HEK293 (cell line): Measurements from ENCODE around the gene CYB5R2.

ENCODE experiments used
- EGR2 ChIP-seq: fragments of 450-650 bp; formaldehyde crosslinking; IDR thresholded peaks from 2 replicates; pipeline ENCODE4 v1.5.1; 2016; ENCODE audit warnings: low read depth, missing biosample characterization, missing genetic modification characterization
- HOXD13 ChIP-seq: sonication (generic); formaldehyde crosslinking; IDR thresholded peaks from 2 replicates; pipeline ENCODE4 v1.8.0; 2022; ENCODE audit warnings: missing genetic modification reagents, borderline replicate concordance
- SP7 ChIP-seq: fragments of 450-650 bp; formaldehyde crosslinking; IDR thresholded peaks from 2 replicates; pipeline ENCODE4 v1.5.1; 2016; ENCODE audit warnings: missing biosample characterization, missing genetic modification characterization
- ZBTB1 ChIP-seq: fragments of 450-650 bp; formaldehyde crosslinking; IDR thresholded peaks from 2 replicates; pipeline ENCODE4 v1.5.1; 2016; ENCODE audit warnings: missing biosample characterization, missing genetic modification characterization
- ZIC2 ChIP-seq: fragments of 450-650 bp; formaldehyde crosslinking; IDR thresholded peaks from 2 replicates; pipeline ENCODE4 v1.5.1; 2016; ENCODE audit warnings: missing biosample characterization, missing genetic modification characterization
- ZNF221 ChIP-seq: fragments of 450-650 bp; formaldehyde crosslinking; IDR thresholded peaks from 2 replicates; pipeline ENCODE4 v1.5.1; 2017; ENCODE audit warnings: missing biosample characterization, missing genetic modification characterization, borderline replicate concordance
- ZNF274 ChIP-seq, 2 experiments: fragments of 200-500 bp in 1 of 2; fragments of 450-650 bp in 1 of 2; sonication (Bioruptor generic) in 1 of 2; formaldehyde crosslinking in 1 of 2; IDR thresholded peaks; 2 replicates each; pipeline versions ENCODE4 v1.5.1 to v1.6.1; 2014 to 2016; ENCODE audit warnings: borderline replicate concordance in 1 of 2, inconsistent platforms in 1 of 2, low read length in 1 of 2, missing biosample characterization in 1 of 2, missing genetic modification characterization in 1 of 2
- ZNF302 ChIP-seq: fragments of 450-650 bp; formaldehyde crosslinking; IDR thresholded peaks from 2 replicates; pipeline ENCODE4 v1.5.1; 2016; ENCODE audit warnings: missing biosample characterization, missing genetic modification characterization, low read depth
- ZNF426 ChIP-seq: fragments of 450-650 bp; formaldehyde crosslinking; IDR thresholded peaks from 2 replicates; pipeline ENCODE4 v1.5.1; 2017; ENCODE audit warnings: missing biosample characterization, missing genetic modification characterization, mild to moderate bottlenecking, inconsistent platforms, moderate library complexity
- ZNF555 ChIP-seq: fragments of 450-650 bp; formaldehyde crosslinking; conservative IDR thresholded peaks from 2 replicates; pipeline ENCODE4 v1.5.1; 2017; ENCODE audit warnings: missing biosample characterization, mild to moderate bottlenecking, missing genetic modification characterization, inconsistent platforms
- ZNF558 ChIP-seq: fragments of 450-650 bp; formaldehyde crosslinking; IDR thresholded peaks from 2 replicates; pipeline ENCODE4 v1.5.1; 2016; ENCODE audit warnings: missing biosample characterization, missing genetic modification characterization
- ZNF660 ChIP-seq: fragments of 450-650 bp; IDR thresholded peaks from 2 replicates; pipeline ENCODE4 v1.5.1; 2018; ENCODE audit warnings: missing biosample characterization, mild to moderate bottlenecking, missing genetic modification characterization
- TF ChIP-seq, protein P1 (sequence below): fragments of 450-650 bp; formaldehyde crosslinking; IDR thresholded peaks from 2 replicates; pipeline ENCODE4 v1.5.1; 2017; ENCODE audit warnings: missing biosample characterization, missing genetic modification characterization
- TF ChIP-seq, protein P2 (sequence below): fragments of 450-650 bp; formaldehyde crosslinking; IDR thresholded peaks from 2 replicates; pipeline ENCODE4 v1.5.1; 2016; ENCODE audit warnings: missing biosample characterization, missing genetic modification characterization
- TF ChIP-seq, protein P3 (sequence below): fragments of 450-650 bp; formaldehyde crosslinking; IDR thresholded peaks from 2 replicates; pipeline ENCODE4 v1.5.1; 2016; ENCODE audit warnings: missing biosample characterization, missing genetic modification characterization
- TF ChIP-seq, protein P4 (sequence below): fragments of 450-650 bp; formaldehyde crosslinking; IDR thresholded peaks from 2 replicates; pipeline ENCODE4 v1.5.1; 2017; ENCODE audit warnings: missing biosample characterization, missing genetic modification characterization
- TF ChIP-seq, protein P5 (sequence below): fragments of 450-650 bp; formaldehyde crosslinking; IDR thresholded peaks from 2 replicates; pipeline ENCODE4 v1.5.1; 2017; ENCODE audit warnings: missing biosample characterization, missing genetic modification characterization
- TF ChIP-seq, protein P6 (sequence below): fragments of 450-650 bp; formaldehyde crosslinking; IDR thresholded peaks from 2 replicates; pipeline ENCODE4 v1.5.1; 2017; ENCODE audit warnings: missing biosample characterization, missing genetic modification characterization
- TF ChIP-seq, protein P7 (sequence below): fragments of 450-650 bp; formaldehyde crosslinking; conservative IDR thresholded peaks from 2 replicates; pipeline ENCODE4 v1.5.1; 2016; ENCODE audit warnings: low read depth, missing biosample characterization, missing genetic modification characterization
- TF ChIP-seq, protein P8 (sequence below): fragments of 450-650 bp; formaldehyde crosslinking; IDR thresholded peaks from 2 replicates; pipeline ENCODE4 v1.5.1; 2016; ENCODE audit warnings: missing biosample characterization, missing genetic modification characterization

Gene CYB5R2

DNA sequence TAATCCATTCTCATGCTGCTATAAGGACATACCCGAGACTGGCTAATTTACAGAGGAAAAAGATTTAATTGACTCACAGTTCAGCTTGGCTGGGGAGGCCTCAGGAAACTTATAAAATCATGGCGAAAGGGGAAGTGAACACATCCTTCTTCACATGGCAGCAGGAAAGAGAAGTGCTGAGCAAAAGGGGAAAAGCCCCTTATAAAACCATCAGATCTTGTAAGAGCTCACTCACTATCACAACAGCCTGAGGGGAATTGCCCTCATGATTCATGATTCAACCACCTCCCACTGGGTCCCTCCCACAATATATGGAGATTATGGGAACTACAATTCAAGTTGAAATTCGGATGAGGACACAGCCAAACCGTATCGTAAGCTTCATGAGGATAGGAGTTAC lies 3.8 kb upstream of the CYB5R2 start (continued):
- TF ChIP-seq, protein P1, sequence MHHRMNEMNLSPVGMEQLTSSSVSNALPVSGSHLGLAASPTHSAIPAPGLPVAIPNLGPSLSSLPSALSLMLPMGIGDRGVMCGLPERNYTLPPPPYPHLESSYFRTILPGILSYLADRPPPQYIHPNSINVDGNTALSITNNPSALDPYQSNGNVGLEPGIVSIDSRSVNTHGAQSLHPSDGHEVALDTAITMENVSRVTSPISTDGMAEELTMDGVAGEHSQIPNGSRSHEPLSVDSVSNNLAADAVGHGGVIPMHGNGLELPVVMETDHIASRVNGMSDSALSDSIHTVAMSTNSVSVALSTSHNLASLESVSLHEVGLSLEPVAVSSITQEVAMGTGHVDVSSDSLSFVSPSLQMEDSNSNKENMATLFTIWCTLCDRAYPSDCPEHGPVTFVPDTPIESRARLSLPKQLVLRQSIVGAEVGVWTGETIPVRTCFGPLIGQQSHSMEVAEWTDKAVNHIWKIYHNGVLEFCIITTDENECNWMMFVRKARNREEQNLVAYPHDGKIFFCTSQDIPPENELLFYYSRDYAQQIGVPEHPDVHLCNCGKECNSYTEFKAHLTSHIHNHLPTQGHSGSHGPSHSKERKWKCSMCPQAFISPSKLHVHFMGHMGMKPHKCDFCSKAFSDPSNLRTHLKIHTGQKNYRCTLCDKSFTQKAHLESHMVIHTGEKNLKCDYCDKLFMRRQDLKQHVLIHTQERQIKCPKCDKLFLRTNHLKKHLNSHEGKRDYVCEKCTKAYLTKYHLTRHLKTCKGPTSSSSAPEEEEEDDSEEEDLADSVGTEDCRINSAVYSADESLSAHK (tag by site-specific recombination), result no peak; the same call in 1 of the 2 replicates
- TF ChIP-seq ZNF426 (tag by site-specific recombination) (no peak), ZBTB1 (tag by site-specific recombination) (no peak), ZNF302 (tag by site-specific recombination) (no peak), ZNF558 (no peak), ZNF221 (tag by site-specific recombination) (no peak), ZNF274 (IDR thresholded peaks at IDR 0.05; ENCODE audit: low read length) (no peak), ZNF274 (tag by site-specific recombination; IDR thresholded peaks at IDR 0.05; ENCODE audit: borderline replicate concordance) (no peak), SP7 (tag by site-specific recombination) (0 out of 2 replicates have a peak, but pooled peaks have one; percentile 25), HOXD13 (CRISPR knock-in tag) (no peak), EGR2 (tag by site-specific recombination) (no peak), ZIC2 (tag by site-specific recombination) (peak; percentile 27; the same call in 1 of the 2 replicates), ZNF660 (tag by site-specific recombination) (0 out of 2 replicates have a peak, but pooled peaks have one; percentile 10), ZNF555 (tag by site-specific recombination) (no peak)
- TF ChIP-seq, protein P2, sequence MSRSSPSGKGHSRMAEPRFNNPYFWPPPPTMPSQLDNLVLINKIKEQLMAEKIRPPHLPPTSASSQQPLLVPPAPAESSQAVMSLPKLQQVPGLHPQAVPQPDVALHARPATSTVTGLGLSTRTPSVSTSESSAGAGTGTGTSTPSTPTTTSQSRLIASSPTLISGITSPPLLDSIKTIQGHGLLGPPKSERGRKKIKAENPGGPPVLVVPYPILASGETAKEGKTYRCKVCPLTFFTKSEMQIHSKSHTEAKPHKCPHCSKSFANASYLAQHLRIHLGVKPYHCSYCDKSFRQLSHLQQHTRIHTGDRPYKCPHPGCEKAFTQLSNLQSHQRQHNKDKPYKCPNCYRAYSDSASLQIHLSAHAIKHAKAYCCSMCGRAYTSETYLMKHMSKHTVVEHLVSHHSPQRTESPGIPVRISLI (tag by site-specific recombination), result no peak
- TF ChIP-seq, protein P3, sequence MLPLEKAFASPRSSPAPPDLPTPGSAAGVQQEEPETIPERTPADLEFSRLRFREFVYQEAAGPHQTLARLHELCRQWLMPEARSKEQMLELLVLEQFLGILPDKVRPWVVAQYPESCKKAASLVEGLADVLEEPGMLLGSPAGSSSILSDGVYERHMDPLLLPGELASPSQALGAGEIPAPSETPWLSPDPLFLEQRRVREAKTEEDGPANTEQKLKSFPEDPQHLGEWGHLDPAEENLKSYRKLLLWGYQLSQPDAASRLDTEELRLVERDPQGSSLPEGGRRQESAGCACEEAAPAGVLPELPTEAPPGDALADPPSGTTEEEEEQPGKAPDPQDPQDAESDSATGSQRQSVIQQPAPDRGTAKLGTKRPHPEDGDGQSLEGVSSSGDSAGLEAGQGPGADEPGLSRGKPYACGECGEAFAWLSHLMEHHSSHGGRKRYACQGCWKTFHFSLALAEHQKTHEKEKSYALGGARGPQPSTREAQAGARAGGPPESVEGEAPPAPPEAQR (tag by site-specific recombination), result no peak
- TF ChIP-seq, protein P4, sequence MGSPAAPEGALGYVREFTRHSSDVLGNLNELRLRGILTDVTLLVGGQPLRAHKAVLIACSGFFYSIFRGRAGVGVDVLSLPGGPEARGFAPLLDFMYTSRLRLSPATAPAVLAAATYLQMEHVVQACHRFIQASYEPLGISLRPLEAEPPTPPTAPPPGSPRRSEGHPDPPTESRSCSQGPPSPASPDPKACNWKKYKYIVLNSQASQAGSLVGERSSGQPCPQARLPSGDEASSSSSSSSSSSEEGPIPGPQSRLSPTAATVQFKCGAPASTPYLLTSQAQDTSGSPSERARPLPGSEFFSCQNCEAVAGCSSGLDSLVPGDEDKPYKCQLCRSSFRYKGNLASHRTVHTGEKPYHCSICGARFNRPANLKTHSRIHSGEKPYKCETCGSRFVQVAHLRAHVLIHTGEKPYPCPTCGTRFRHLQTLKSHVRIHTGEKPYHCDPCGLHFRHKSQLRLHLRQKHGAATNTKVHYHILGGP (tag by site-specific recombination), result no peak
- TF ChIP-seq, protein P5, sequence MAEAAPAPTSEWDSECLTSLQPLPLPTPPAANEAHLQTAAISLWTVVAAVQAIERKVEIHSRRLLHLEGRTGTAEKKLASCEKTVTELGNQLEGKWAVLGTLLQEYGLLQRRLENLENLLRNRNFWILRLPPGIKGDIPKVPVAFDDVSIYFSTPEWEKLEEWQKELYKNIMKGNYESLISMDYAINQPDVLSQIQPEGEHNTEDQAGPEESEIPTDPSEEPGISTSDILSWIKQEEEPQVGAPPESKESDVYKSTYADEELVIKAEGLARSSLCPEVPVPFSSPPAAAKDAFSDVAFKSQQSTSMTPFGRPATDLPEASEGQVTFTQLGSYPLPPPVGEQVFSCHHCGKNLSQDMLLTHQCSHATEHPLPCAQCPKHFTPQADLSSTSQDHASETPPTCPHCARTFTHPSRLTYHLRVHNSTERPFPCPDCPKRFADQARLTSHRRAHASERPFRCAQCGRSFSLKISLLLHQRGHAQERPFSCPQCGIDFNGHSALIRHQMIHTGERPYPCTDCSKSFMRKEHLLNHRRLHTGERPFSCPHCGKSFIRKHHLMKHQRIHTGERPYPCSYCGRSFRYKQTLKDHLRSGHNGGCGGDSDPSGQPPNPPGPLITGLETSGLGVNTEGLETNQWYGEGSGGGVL (tag by site-specific recombination), result peak; percentile 28; the same call in 1 of the 2 replicates
- TF ChIP-seq, protein P6, sequence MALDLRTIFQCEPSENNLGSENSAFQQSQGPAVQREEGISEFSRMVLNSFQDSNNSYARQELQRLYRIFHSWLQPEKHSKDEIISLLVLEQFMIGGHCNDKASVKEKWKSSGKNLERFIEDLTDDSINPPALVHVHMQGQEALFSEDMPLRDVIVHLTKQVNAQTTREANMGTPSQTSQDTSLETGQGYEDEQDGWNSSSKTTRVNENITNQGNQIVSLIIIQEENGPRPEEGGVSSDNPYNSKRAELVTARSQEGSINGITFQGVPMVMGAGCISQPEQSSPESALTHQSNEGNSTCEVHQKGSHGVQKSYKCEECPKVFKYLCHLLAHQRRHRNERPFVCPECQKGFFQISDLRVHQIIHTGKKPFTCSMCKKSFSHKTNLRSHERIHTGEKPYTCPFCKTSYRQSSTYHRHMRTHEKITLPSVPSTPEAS (tag by site-specific recombination), result no peak
- TF ChIP-seq, protein P7, sequence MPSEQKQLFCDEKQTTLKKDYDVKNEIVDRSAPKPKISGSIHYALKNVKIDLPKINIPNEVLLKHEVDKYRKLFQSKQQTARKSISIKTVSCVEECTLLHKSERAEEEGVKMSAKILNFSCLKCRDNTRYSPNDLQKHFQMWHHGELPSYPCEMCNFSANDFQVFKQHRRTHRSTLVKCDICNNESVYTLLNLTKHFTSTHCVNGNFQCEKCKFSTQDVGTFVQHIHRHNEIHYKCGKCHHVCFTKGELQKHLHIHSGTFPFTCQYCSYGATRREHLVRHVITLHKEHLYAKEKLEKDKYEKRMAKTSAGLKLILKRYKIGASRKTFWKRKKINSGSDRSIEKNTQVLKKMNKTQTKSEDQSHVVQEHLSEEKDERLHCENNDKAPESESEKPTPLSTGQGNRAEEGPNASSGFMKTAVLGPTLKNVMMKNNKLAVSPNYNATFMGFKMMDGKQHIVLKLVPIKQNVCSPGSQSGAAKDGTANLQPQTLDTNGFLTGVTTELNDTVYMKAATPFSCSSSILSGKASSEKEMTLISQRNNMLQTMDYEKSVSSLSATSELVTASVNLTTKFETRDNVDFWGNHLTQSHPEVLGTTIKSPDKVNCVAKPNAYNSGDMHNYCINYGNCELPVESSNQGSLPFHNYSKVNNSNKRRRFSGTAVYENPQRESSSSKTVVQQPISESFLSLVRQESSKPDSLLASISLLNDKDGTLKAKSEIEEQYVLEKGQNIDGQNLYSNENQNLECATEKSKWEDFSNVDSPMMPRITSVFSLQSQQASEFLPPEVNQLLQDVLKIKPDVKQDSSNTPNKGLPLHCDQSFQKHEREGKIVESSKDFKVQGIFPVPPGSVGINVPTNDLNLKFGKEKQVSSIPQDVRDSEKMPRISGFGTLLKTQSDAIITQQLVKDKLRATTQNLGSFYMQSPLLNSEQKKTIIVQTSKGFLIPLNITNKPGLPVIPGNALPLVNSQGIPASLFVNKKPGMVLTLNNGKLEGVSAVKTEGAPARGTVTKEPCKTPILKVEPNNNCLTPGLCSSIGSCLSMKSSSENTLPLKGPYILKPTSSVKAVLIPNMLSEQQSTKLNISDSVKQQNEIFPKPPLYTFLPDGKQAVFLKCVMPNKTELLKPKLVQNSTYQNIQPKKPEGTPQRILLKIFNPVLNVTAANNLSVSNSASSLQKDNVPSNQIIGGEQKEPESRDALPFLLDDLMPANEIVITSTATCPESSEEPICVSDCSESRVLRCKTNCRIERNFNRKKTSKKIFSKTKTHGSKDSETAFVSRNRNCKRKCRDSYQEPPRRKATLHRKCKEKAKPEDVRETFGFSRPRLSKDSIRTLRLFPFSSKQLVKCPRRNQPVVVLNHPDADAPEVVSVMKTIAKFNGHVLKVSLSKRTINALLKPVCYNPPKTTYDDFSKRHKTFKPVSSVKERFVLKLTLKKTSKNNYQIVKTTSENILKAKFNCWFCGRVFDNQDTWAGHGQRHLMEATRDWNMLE (tag by site-specific recombination), result 0 out of 2 replicates have a peak, but pooled peaks have one; percentile 23
- TF ChIP-seq, protein P8, sequence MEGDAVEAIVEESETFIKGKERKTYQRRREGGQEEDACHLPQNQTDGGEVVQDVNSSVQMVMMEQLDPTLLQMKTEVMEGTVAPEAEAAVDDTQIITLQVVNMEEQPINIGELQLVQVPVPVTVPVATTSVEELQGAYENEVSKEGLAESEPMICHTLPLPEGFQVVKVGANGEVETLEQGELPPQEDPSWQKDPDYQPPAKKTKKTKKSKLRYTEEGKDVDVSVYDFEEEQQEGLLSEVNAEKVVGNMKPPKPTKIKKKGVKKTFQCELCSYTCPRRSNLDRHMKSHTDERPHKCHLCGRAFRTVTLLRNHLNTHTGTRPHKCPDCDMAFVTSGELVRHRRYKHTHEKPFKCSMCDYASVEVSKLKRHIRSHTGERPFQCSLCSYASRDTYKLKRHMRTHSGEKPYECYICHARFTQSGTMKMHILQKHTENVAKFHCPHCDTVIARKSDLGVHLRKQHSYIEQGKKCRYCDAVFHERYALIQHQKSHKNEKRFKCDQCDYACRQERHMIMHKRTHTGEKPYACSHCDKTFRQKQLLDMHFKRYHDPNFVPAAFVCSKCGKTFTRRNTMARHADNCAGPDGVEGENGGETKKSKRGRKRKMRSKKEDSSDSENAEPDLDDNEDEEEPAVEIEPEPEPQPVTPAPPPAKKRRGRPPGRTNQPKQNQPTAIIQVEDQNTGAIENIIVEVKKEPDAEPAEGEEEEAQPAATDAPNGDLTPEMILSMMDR (tag by site-specific recombination), result no peak
